Measurements from ENCODE around the gene GABBR1.

- TF ChIP-seq CTCF (IDR thresholded peaks at IDR 0.05; ENCODE audit: low read depth, low read length) (no peak), EZH2phosphoT487 (IDR thresholded peaks at IDR 0.05; ENCODE audit: low read depth) (no peak)
These were observed 12.4 kb downstream of the GABBR1 start for GRCh38 chr6:29620630-29621029.
